Trophoblast cell (in vitro differentiated cells and primary cell): ENCODE results near the gene NPAS1.

Experiments
- DNase-seq, 2 donors: peaks; one replicate each; pipeline ENCODE4 v3.0.0-alpha.2; 2016
- H2AFZ ChIP-seq: 2 replicates; pipeline ENCODE4 v1.6.1; 2013; ENCODE audit warnings: low read length, moderate library complexity, mild to moderate bottlenecking; ENCODE audit not compliant: insufficient read depth, poor library complexity
- H2AK5ac ChIP-seq: 2 replicates; pipeline ENCODE4 v1.6.1; 2013; ENCODE audit warnings: mild to moderate bottlenecking, low read length
- H2BK120ac ChIP-seq: 2 replicates; pipeline ENCODE4 v1.6.1; 2013; ENCODE audit warnings: low read length, mild to moderate bottlenecking, moderate library complexity; ENCODE audit not compliant: insufficient read depth, poor library complexity
- H2BK12ac ChIP-seq: 2 replicates; pipeline ENCODE4 v1.6.1; 2013; ENCODE audit warnings: mild to moderate bottlenecking, low read length, moderate library complexity
- H2BK5ac ChIP-seq: 2 replicates; pipeline ENCODE4 v1.6.1; 2013; ENCODE audit warnings: low read length, low read depth, moderate library complexity, mild to moderate bottlenecking; ENCODE audit not compliant: poor library complexity
- H3K14ac ChIP-seq: 2 replicates; pipeline ENCODE4 v1.6.1; 2013; ENCODE audit warnings: mild to moderate bottlenecking, low read length
- H3K18ac ChIP-seq: 2 replicates; pipeline ENCODE4 v1.6.1; 2013; ENCODE audit warnings: mild to moderate bottlenecking, low read length
- H3K23ac ChIP-seq: 2 replicates; pipeline ENCODE4 v1.6.1; 2013; ENCODE audit warnings: low read length
- H3K27ac ChIP-seq: 2 replicates; pipeline ENCODE4 v1.5.1; 2013; ENCODE audit warnings: low read depth, mild to moderate bottlenecking, inconsistent platforms, low read length, moderate library complexity
- H3K27me3 ChIP-seq: 2 replicates; pipeline ENCODE4 v1.6.1; 2013; ENCODE audit warnings: inconsistent platforms, mild to moderate bottlenecking, low read length, moderate library complexity; ENCODE audit not compliant: insufficient read depth
- H3K36me3 ChIP-seq, 2 experiments: 1 replicate in 1 of 2; 2 replicates in 1 of 2; pipeline ENCODE4 v1.6.1; 2013; ENCODE audit warnings: low read length in 2 of 2, mild to moderate bottlenecking in 2 of 2, moderate library complexity in 1 of 2; ENCODE audit not compliant: insufficient read depth in 2 of 2, control insufficient read depth in 1 of 2
- H3K4ac ChIP-seq: 2 replicates; pipeline ENCODE4 v1.6.1; 2013; ENCODE audit warnings: low read depth, mild to moderate bottlenecking, low read length, moderate library complexity
- H3K4me1 ChIP-seq, 2 experiments: 1 replicate in 1 of 2; 2 replicates in 1 of 2; pipeline ENCODE4 v1.6.1; 2013; ENCODE audit warnings: low read length in 2 of 2, mild to moderate bottlenecking in 2 of 2, moderate library complexity in 1 of 2; ENCODE audit not compliant: insufficient read depth in 2 of 2, control insufficient read depth in 1 of 2
- H3K4me2 ChIP-seq: 2 replicates; pipeline ENCODE4 v1.6.1; 2013; ENCODE audit warnings: inconsistent platforms, mild to moderate bottlenecking, low read length, moderate library complexity
- H3K4me3 ChIP-seq: 2 replicates; pipeline ENCODE4 v1.5.1; 2013; ENCODE audit warnings: mild to moderate bottlenecking, low read depth, low read length, inconsistent platforms
- H3K79me1 ChIP-seq: one replicate; pipeline ENCODE4 v1.6.1; 2013; ENCODE audit warnings: low read length
- H3K79me2 ChIP-seq: 2 replicates; pipeline ENCODE4 v1.6.1; 2013; ENCODE audit warnings: low read length, mild to moderate bottlenecking; ENCODE audit not compliant: control insufficient read depth, insufficient read depth, poor library complexity
- H3K9ac ChIP-seq: 2 replicates; pipeline ENCODE4 v1.6.1; 2013; ENCODE audit warnings: mild to moderate bottlenecking, low read length
- H3K9me3 ChIP-seq: 2 replicates; pipeline ENCODE4 v1.6.1; 2013; ENCODE audit warnings: low read depth, mild to moderate bottlenecking, control low read depth, inconsistent platforms, low read length; ENCODE audit not compliant: insufficient read depth
- H4K12ac ChIP-seq: 2 replicates; pipeline ENCODE4 v1.6.1; 2013; ENCODE audit warnings: low read depth, mild to moderate bottlenecking, low read length, moderate library complexity
- H4K8ac ChIP-seq: 2 replicates; pipeline ENCODE4 v1.6.1; 2013; ENCODE audit warnings: low read depth, mild to moderate bottlenecking, low read length, moderate library complexity
- H4K91ac ChIP-seq: one replicate; pipeline ENCODE4 v1.6.1; 2013; ENCODE audit warnings: low read depth, mild to moderate bottlenecking, low read length, moderate library complexity
- WGBS: extraction: QIAGEN DNeasy Blood & Tissue Kit; methylation state at CpG from one replicate; pipeline ENCODE4 v1.1.7; 2013; ENCODE audit warnings: missing lambda C conversion rate; ENCODE audit not compliant: insufficient read length, insufficient coverage; ENCODE audit errors: extremely low coverage; 5-methylcytosine and 5-hydroxymethylcytosine counted together

The NPAS1 gene

DNA sequence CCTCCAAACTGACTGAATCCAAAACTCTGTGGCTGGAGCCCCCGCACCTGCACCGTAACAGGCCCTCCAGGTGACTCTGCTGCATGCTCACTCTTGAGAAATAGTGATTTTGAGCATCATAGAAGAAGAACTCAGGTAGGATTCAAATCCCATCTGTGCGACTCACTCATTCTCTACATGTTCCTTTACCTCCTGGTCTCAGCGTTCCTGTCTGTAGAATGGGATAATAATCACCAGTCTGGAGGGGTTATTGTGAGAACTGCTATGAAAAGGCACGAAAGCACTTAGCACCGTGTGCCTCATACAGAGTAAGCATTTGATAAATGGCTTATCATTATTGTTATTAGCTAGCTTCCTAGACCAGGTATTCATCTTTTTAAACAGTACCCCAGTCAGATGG lies 36.5 kb upstream of the NPAS1 start:
- Histone ChIP-seq H3K4me3 (no peak overlapping the region), H4K8ac (no peak overlapping the region), H3K27me3 (no peaks in the 10 kb centered on the region), H3K36me3 (peaks cover 2 to 7% of the 10 kb centered on the region in 2 experiments), H3K4me2 (no peak overlapping the region), H3K79me2 (no peaks in the 10 kb centered on the region), H2BK12ac (no peak overlapping the region), H2BK120ac (no peak overlapping the region), H3K9me3 (peaks cover 4% of the 10 kb centered on the region), H2AK5ac (no peak overlapping the region), H3K4ac (no peak overlapping the region), H3K9ac (no peak overlapping the region), H3K79me1 (peaks cover 4% of the 10 kb centered on the region), H3K23ac (no peak overlapping the region), H4K91ac (no peak overlapping the region), H2BK5ac (no peak overlapping the region), H3K27ac (no peak overlapping the region), H4K12ac (no peak overlapping the region), H3K4me1 (peaks cover 6 to 10% of the 10 kb centered on the region in 2 experiments), H2AFZ (no peak overlapping the region), H3K18ac (no peak overlapping the region), H3K14ac (no peak overlapping the region)
- WGBS = no CpG with 5 or more reads among the region's 6 CpGs
- DNase-seq = no peak

DNA sequence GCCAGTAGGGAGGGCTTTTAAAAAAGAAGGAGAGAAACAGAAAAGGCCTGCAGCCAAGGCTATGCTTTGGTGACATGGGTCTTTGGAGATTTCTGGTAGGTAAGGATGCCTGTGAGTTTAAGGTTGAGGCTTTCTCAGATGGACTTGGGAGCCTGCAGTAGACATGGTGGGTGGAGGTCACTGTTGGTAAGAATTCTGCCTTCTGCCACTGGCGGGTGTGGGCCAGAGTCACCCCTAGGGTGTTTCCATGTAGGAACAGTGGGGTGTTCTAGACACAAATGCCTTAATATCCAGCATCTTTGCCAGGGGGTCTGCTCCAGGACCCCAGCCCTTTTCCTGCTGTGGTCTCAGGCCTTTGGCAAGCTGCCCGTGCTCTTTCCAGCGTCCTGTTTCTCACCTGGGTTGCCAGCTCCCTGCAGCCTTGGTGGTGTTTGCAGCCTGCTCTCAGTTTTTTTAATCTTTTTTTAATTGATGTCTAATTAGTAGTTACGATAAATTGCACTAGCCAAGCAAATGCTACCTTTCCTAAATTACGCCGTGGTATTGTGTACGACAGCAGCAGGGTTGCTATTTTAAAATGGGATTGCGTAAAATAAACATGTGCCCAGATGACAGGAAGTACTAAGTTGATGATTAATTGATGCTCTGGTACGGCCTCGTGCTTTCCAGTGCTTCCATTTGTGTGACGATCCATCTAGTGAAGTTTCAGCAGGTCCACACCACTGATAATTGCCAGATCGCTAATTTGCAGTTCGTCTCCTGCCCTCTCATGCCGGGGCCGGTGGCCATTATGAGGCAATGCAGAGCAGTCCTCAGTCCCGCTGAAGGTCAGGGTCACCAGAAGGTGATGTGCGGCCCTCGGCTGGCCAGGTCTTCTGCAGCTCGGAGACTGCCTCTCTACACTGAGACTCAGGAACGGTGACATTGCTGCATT lies 35.3 kb upstream of the NPAS1 start:
- Histone ChIP-seq H3K14ac (no peak overlapping the region), H2BK120ac (no peak overlapping the region), H4K91ac (no peak overlapping the region), H3K9ac (no peak overlapping the region), H3K79me2 (no peaks in the 10 kb centered on the region), H2AFZ (no peak overlapping the region), H2BK5ac (no peak overlapping the region), H3K18ac (no peak overlapping the region), H3K4me1 (peaks cover 0 to 4% of the 10 kb centered on the region in 2 experiments), H3K36me3 (peaks cover 11 to 14% of the 10 kb centered on the region in 2 experiments), H3K79me1 (no peaks in the 10 kb centered on the region), H3K4me2 (no peak overlapping the region), H2AK5ac (no peak overlapping the region), H3K27ac (no peak overlapping the region), H3K4me3 (no peak overlapping the region), H3K9me3 (no peaks in the 10 kb centered on the region), H4K12ac (no peak overlapping the region), H3K23ac (no peak overlapping the region), H3K4ac (no peak overlapping the region), H4K8ac (no peak overlapping the region), H3K27me3 (no peaks in the 10 kb centered on the region), H2BK12ac (no peak overlapping the region)
- DNase-seq = peak in 1 of 2 donors; percentile 15
- no CpG with 5 or more reads among the region's 20 CpGs for WGBS

DNA sequence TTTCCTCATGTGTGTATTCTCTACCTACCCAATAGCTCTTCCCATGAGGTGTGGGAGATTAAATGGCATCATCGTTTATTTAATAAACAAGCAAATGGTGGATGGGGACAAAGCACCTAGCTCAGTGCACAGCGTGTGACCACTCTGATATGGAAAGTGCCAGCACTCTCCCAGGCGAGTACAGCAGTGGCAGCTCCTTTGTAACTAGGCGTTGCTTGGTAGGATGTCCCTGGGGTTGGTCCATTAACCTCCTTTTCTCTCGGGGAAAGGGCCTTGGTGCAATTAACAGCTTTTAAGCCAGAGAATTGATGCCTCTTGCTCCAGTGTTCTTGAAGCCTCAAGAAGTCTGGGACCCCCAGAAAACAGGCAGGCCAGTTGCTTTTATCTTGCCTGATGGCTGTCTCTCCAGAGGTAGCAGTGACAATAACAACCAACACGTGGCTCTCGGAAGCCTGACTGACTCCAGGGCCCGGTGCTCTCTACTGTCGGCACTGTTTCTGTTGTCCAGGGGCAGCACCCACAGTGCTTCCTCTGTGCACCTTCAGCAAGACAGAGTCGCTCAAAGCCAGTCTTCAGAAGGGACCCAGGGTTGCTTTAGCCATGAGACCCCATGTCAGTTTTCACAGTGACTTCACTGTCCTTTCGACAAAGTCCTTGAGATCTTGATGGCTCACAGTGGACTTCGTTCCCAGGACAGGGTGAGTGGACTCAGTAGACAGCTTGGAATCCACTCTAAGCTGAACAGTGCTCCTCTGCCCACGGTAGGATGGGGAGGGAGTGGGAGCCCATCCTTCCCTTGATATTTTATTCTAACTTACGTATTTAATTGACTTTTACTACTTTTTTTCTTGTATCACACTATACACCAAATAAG lies 33.9 kb upstream of the NPAS1 start:
- Histone ChIP-seq H2BK120ac (no peak overlapping the region), H3K9me3 (no peaks in the 10 kb centered on the region), H3K18ac (no peak overlapping the region), H4K8ac (no peak overlapping the region), H3K23ac (no peak overlapping the region), H2AK5ac (no peak overlapping the region), H3K27me3 (no peaks in the 10 kb centered on the region), H4K91ac (no peak overlapping the region), H3K79me2 (no peaks in the 10 kb centered on the region), H2AFZ (no peak overlapping the region), H3K9ac (no peak overlapping the region), H2BK12ac (no peak overlapping the region), H3K4me1 (peaks cover 0 to 4% of the 10 kb centered on the region in 2 experiments), H3K79me1 (no peaks in the 10 kb centered on the region), H3K4ac (no peak overlapping the region), H3K4me2 (no peak overlapping the region), H3K36me3 (peaks cover 19 to 28% of the 10 kb centered on the region in 2 experiments), H4K12ac (no peak overlapping the region), H3K4me3 (no peak overlapping the region), H3K14ac (no peak overlapping the region), H3K27ac (no peak overlapping the region), H2BK5ac (no peak overlapping the region)
- WGBS = no CpG with 5 or more reads among the region's 14 CpGs
- DNase-seq = no peak

DNA sequence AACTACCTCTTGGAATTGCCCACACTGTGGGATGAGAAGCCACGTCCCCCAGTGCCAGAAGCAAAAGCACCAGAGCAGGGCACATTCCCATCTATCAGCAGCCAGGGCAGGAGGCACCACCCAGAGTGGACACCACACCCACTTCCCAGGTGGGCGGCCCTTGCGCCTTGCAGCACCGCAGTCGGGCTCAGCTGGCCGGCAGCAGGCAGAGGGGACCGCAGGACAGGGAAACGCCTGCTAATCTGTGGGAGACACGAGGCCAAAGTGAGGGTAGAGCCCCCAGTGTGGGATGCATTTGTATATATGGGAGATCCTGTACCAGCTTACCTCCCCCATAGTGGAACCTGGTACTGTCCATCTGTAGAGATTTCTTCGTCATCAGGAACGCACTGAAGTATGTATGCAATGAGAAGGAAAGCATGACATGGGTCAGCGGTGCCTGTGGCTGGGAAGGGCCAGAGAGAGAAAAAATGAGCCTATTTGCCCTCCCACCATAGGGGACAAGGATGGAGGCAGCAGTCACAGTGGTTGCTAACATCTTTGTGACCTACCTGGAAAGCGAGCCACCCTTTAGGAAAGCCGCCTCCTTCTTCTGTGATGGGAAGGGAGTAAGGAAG lies 30.9 kb upstream of the NPAS1 start:
- Histone ChIP-seq H3K14ac (no peak overlapping the region), H3K27me3 (no peaks in the 10 kb centered on the region), H2BK120ac (no peak overlapping the region), H2AFZ (no peak overlapping the region), H2BK5ac (no peak overlapping the region), H3K4me1 (peaks cover 0 to 8% of the 10 kb centered on the region in 2 experiments), H3K36me3 (peaks cover 36 to 47% of the 10 kb centered on the region in 2 experiments), H2BK12ac (no peak overlapping the region), H3K79me1 (no peaks in the 10 kb centered on the region), H2AK5ac (no peak overlapping the region), H3K4me3 (no peak overlapping the region), H3K27ac (no peak overlapping the region), H3K79me2 (no peaks in the 10 kb centered on the region), H3K9me3 (peaks cover 5% of the 10 kb centered on the region), H4K12ac (no peak overlapping the region), H3K4me2 (no peak overlapping the region), H3K4ac (no peak overlapping the region), H4K91ac (no peak overlapping the region), H3K9ac (no peak overlapping the region), H3K18ac (no peak overlapping the region), H4K8ac (no peak overlapping the region), H3K23ac (no peak overlapping the region)
- peak; percentile 62 to 85 for DNase-seq
- no CpG with 5 or more reads among the region's 14 CpGs for WGBS
